Hepatocyte (in vitro differentiated cells): ENCODE measurements around the gene RAG1.

Experiments
- CTCF ChIP-seq: fragments of 200-600 bp; sonication (generic); IDR thresholded peaks from 2 replicates; pipeline ENCODE4 v1.5.1; 2016; ENCODE audit warnings: antibody characterized with exemption, mild to moderate bottlenecking; ENCODE audit not compliant: poor library complexity
- EZH2 ChIP-seq: fragments of 200-600 bp; sonication (generic); IDR thresholded peaks from 2 replicates; pipeline ENCODE4 v1.6.1; 2016; ENCODE audit warnings: antibody characterized with exemption, mild to moderate bottlenecking, borderline replicate concordance

GRCh38 chr11:36590513-36590912 is 22.7 kb downstream of the RAG1 start:
- TF ChIP-seq CTCF (no peak), EZH2 (no peak)
